Lower leg skin (tissue), 4 donors: ENCODE results near the gene UNC45B. TPM values are rescaled to one million over a fixed set of nuclear protein-coding genes. Genes with fewer than 3 reads are reported as not detected.

Source experiments
- DNase-seq, 2 donors: peaks; one replicate each; pipeline ENCODE4 v3.0.0-alpha.2; 2019; ENCODE audit warnings: low spot score in 2 of 2
- H3K4me3 ChIP-seq: fragments of 200-600 bp; sonication (generic); 2 replicates; pipeline ENCODE4 v1.5.1; 2017; ENCODE audit warnings: mild to moderate bottlenecking, low read depth; ENCODE audit not compliant: poor library complexity, severe bottlenecking
- CTCF ChIP-seq, 3 donors: fragments of 450-650 bp; IDR thresholded peaks; one replicate each; pipeline ENCODE4 v1.5.1; 2016; ENCODE audit warnings: antibody characterized with exemption in 3 of 3, mild to moderate bottlenecking in 3 of 3, moderate library complexity in 2 of 3
- POLR2A ChIP-seq, 2 donors: fragments of 450-650 bp; IDR thresholded peaks; one replicate each; pipeline ENCODE4 v1.6.1; 2016 to 2017; ENCODE audit warnings: antibody characterized with exemption in 2 of 2, mild to moderate bottlenecking in 1 of 2, moderate library complexity in 1 of 2
- WGBS, 2 donors: methylation state at CpG; one replicate each; pipeline ENCODE4 v1.1.5; 2018; 5-methylcytosine and 5-hydroxymethylcytosine counted together
- intact Hi-C: fragments of 100-400 bp; cut with DNase I; formaldehyde crosslinking; loops from one replicate; pipeline ENCODE4 v1.15.0; 2023; ENCODE audit warnings: low total_unique reads
- total RNA-seq, 4 donors: library from RNA; depleted of rRNA; stranded (reverse); fragments of >200 nt; gene quantifications; one replicate each; pipeline ENCODE4 v1.1.0, GENCODE V29; 2016

Gene UNC45B
- total RNA-seq, 4 donors from 2014 or later, result 0.06 TPM; not detected in 3

- no peak for TF ChIP-seq POLR2A (IDR thresholded peaks at IDR 0.05)
- TF ChIP-seq CTCF (IDR thresholded peaks at IDR 0.05), result no peak
- intact Hi-C loops, result no loop called here
- DNase-seq, result no peak
- 94 to 96% methylated on average over 17 to 22 of the region's 22 CpGs for WGBS, 2 donors
- H3K4me3 ChIP-seq, result no peak overlapping the region
Observed at GRCh38 chr17:35132816-35133550, 14.6 kb upstream of the UNC45B start.

- intact Hi-C loops, result no loop called here
- no peak overlapping the region for H3K4me3 ChIP-seq
- TF ChIP-seq POLR2A (IDR thresholded peaks at IDR 0.05), result no peak
- TF ChIP-seq CTCF (IDR thresholded peaks at IDR 0.05), result no peak
- WGBS, 2 donors, result 69 to 70% methylated on average over 6 of the region's 6 CpGs
- no peak for DNase-seq
Observed at GRCh38 chr17:35135322-35135721, 12.3 kb upstream of the UNC45B start.

GRCh38 chr17:35138218-35138617, 9.4 kb upstream of the UNC45B start:
- no peak for DNase-seq
- intact Hi-C loops, result no loop called here
- H3K4me3 ChIP-seq, result no peak overlapping the region
- WGBS, 2 donors, result 93 to 94% methylated on average over 6 of the region's 6 CpGs
- TF ChIP-seq POLR2A (IDR thresholded peaks at IDR 0.05) (no peak), CTCF (IDR thresholded peaks at IDR 0.05) (no peak)

DNA sequence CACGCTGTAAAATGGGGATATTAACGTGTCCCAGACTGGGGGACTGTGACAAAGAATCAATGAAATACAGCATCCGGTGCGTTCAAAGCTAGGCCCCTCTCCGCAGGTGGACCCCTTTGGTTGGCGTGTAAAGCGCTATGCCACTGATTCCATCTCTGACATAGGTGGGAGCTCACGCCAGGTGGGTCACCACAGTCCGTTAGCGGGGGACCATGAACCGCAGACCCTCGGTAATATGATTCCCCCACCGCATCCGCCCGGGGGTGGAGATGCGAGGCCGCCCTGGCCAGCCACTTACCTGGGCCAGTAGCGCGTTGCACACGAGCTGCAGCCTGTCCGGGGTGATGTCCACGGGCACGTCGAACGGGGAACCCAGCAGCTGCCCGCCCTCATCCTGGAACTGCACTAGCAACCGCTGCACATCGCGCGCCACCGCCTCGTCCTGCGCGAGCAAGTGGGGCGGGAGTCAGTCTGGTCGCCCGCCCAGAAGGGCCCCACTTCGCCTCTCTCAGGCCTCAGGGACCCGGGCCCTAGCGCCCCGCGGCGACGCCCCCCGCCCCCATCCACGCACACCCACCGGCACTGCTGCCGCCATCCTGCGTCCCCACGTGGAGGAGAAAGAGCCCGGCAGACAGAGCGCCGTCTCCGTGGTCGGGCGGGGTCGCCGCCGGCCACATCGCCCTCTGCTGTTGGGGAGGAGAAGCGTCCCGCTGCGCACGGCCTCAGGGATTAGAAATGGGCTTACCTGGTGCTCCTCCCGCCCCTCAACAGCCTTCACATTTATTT, 5.7 kb upstream of the UNC45B start, which contains the start of gene NLE1:
NLE1 (minus strand) TSS at position 623 of the 786 bp plus-strand sequence; CDS start at position 595, 28 bp downstream.
- peak within 1 kb of the TSS; percentile 80 for H3K4me3 ChIP-seq
- intact Hi-C loops, result no loop called here
- peak; percentile 56 to 95 for DNase-seq
- TF ChIP-seq POLR2A (IDR thresholded peaks at IDR 0.05), result no peak
- peak in 1 of 3 donors; percentile 78 for TF ChIP-seq CTCF (IDR thresholded peaks at IDR 0.05)
- 0% methylated on average over 43 to 54 of the region's 65 CpGs for WGBS, 2 donors

DNA sequence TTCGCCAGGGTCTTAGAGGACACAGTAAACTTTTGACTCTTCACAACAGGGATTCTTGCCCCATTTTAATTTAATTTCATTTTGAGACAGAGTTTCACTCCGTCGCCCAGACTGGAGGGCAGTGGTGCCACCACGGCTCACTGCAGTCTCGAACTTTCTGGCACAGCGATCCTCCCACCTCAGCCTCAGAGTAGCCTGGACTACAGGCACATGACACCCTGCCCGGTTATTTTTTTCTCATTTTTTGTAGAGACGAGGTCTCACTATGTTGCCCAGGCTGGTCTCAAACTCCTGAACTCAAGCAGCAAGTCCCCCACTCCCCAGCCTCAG, 5.2 kb upstream of the UNC45B start:
- no peak overlapping the region for H3K4me3 ChIP-seq
- TF ChIP-seq CTCF (IDR thresholded peaks at IDR 0.05), result no peak
- TF ChIP-seq POLR2A (IDR thresholded peaks at IDR 0.05), result no peak
- 54 to 65% methylated on average over 8 of the region's 8 CpGs for WGBS, 2 donors
- intact Hi-C loops, result no loop called here
- no peak for DNase-seq
